NCI-H1092 (cell line): Measurements from ENCODE around the gene RECQL5.

ENCODE experiments used
- DNase-seq: peaks from one replicate; lab custom pipeline; 2025; lab: John Stamatoyannopoulos, UW

Gene RECQL5

GRCh38 chr17:75633486-75634375, 33.2 kb downstream of the RECQL5 start:
- DNase-seq: peak; percentile 84

- DNase-seq: peak; percentile 16
Observed at GRCh38 chr17:75632863-75633485, 34.0 kb downstream of the RECQL5 start, which contains the start of gene SMIM5. SMIM5 (plus strand) TSS chr17:75633434; CDS start chr17:75640202, 6,768 bp downstream.

GRCh38 chr17:75632428-75632827, 34.5 kb downstream of the RECQL5 start:
- DNase-seq: no peak

- no peak for DNase-seq
Observed at GRCh38 chr17:75631353-75631752, 35.6 kb downstream of the RECQL5 start.

GRCh38 chr17:75630071-75630917, 36.7 kb downstream of the RECQL5 start:
- DNase-seq: no peak

GRCh38 chr17:75629157-75629556, 37.8 kb downstream of the RECQL5 start:
- DNase-seq: no peak

- no peak for DNase-seq
Observed at GRCh38 chr17:75628425-75628824, 38.5 kb downstream of the RECQL5 start.

- no peak for DNase-seq
Observed at GRCh38 chr17:75627094-75627493, 39.9 kb downstream of the RECQL5 start.

GRCh38 chr17:75626496-75627038, 40.4 kb downstream of the RECQL5 start:
- no peak for DNase-seq

GRCh38 chr17:75625813-75626486, 41.0 kb downstream of the RECQL5 start:
- peak; percentile 11 for DNase-seq

- DNase-seq: no peak
Observed at GRCh38 chr17:75624714-75625345, 42.1 kb downstream of the RECQL5 start.

GRCh38 chr17:75624021-75624420, 42.9 kb downstream of the RECQL5 start:
- no peak for DNase-seq

GRCh38 chr17:75623386-75623785, 43.6 kb downstream of the RECQL5 start:
- no peak for DNase-seq

- DNase-seq: no peak
Observed at GRCh38 chr17:75622771-75623273, 44.1 kb downstream of the RECQL5 start.

- no peak for DNase-seq
Observed at GRCh38 chr17:75622076-75622475, 44.9 kb downstream of the RECQL5 start.

- DNase-seq: no peak
Observed at GRCh38 chr17:75621489-75621888, 45.5 kb downstream of the RECQL5 start.

- DNase-seq: peak; percentile 6
Observed at GRCh38 chr17:75619506-75620431, 47.2 kb downstream of the RECQL5 start.

- no peak for DNase-seq
Observed at GRCh38 chr17:75617675-75618074, 49.3 kb downstream of the RECQL5 start.

- no peak for DNase-seq
Observed at GRCh38 chr17:75617218-75617617, 49.7 kb downstream of the RECQL5 start.
